DND-41 (cell line): Measurements from ENCODE around the gene PSRC1.

Experiments
- ATAC-seq: fragments of 200-7000 bp; cut with Tn5 transposase; 3 replicates; pipeline ENCODE4 v1.9.1; 2021; ENCODE audit warnings: low read depth; ENCODE audit not compliant: insufficient read depth
- DNase-seq: peaks from one replicate; pipeline ENCODE4 v3.0.0-alpha.2; 2020
- H2AFZ ChIP-seq: 2 replicates; pipeline ENCODE4 v1.6.0; 2012; ENCODE audit warnings: low read depth, low read length
- H3K27ac ChIP-seq: 2 replicates; pipeline ENCODE4 v1.5.1; 2012; ENCODE audit warnings: low read length, inconsistent platforms
- H3K27me3 ChIP-seq: fragments of 200-600 bp; sonication (generic); 2 replicates; pipeline ENCODE4 v1.6.0; 2012; ENCODE audit warnings: low read length, mild to moderate bottlenecking, inconsistent platforms; ENCODE audit not compliant: insufficient read depth, poor library complexity
- H3K36me3 ChIP-seq: 2 replicates; pipeline ENCODE4 v1.5.1; 2012; ENCODE audit warnings: low read length, inconsistent platforms; ENCODE audit not compliant: insufficient read depth
- H3K4me1 ChIP-seq: 2 replicates; pipeline ENCODE4 v1.5.1; 2012; ENCODE audit warnings: mild to moderate bottlenecking, low read length; ENCODE audit not compliant: insufficient read depth
- H3K4me2 ChIP-seq: 2 replicates; pipeline ENCODE4 v1.6.0; 2012; ENCODE audit warnings: mild to moderate bottlenecking, moderate library complexity, low read length, inconsistent platforms; ENCODE audit not compliant: insufficient read depth
- H3K4me3 ChIP-seq, 2 experiments: fragments of 200-600 bp in 1 of 2; shearing (Covaris generic) in 1 of 2; 2 replicates each; pipeline ENCODE4 v1.5.1; 2012 to 2016; ENCODE audit warnings: inconsistent platforms in 2 of 2, low read length in 2 of 2, mild to moderate bottlenecking in 2 of 2, low read depth in 1 of 2, moderate library complexity in 1 of 2
- H3K79me2 ChIP-seq: 2 replicates; pipeline ENCODE4 v1.6.0; 2012; ENCODE audit warnings: low read length, inconsistent platforms; ENCODE audit not compliant: insufficient read depth
- H3K9ac ChIP-seq: 2 replicates; pipeline ENCODE4 v1.6.0; 2012; ENCODE audit warnings: low read depth, mild to moderate bottlenecking, inconsistent platforms, low read length, moderate library complexity
- H3K9me3 ChIP-seq: 2 replicates; pipeline ENCODE4 v1.5.1; 2012; ENCODE audit warnings: low read length, moderate library complexity, mild to moderate bottlenecking, inconsistent platforms; ENCODE audit not compliant: insufficient read depth, severe bottlenecking
- H4K20me1 ChIP-seq: 2 replicates; pipeline ENCODE4 v1.6.0; 2012; ENCODE audit warnings: low read length; ENCODE audit not compliant: insufficient read depth
- EZH2 ChIP-seq: IDR thresholded peaks from 3 replicates; pipeline ENCODE4 v1.6.1; 2012; ENCODE audit warnings: borderline replicate concordance, low read depth, mild to moderate bottlenecking, moderate library complexity, low read length, inconsistent platforms; ENCODE audit not compliant: severe bottlenecking
- TF ChIP-seq, protein P1 (sequence below): IDR thresholded peaks from 2 replicates; pipeline ENCODE4 v1.5.1; 2012; ENCODE audit warnings: borderline replicate concordance, low read length, moderate library complexity, mild to moderate bottlenecking; ENCODE audit not compliant: poor library complexity, severe bottlenecking; ENCODE audit errors: extremely low read depth

Gene PSRC1

DNA sequence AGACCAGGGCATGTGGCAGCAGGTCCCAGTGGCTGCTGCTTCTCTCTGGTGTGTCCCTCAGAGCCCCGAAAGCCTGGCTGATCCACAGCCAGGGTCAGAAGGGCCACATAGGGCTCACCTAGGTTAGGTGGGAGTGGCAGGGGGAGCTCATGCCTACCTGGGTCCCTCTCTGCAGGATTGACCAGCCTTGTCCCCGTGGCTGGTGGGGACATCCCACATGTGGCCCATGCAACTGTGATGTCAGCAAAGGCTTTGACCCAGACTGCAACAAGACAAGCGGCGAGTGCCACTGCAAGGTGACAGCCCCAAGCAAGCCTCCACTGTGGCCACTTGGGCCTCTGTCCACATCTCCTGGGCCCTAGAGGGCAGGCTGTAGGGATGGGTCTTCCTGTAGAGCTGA lies 17.9 kb downstream of the PSRC1 start:
- no peak overlapping the region for H2AFZ ChIP-seq
- no peaks in the 10 kb centered on the region; the same call in 1 of the 2 replicates for H3K36me3 ChIP-seq
- no peak for TF ChIP-seq EZH2
- TF ChIP-seq, protein P1, sequence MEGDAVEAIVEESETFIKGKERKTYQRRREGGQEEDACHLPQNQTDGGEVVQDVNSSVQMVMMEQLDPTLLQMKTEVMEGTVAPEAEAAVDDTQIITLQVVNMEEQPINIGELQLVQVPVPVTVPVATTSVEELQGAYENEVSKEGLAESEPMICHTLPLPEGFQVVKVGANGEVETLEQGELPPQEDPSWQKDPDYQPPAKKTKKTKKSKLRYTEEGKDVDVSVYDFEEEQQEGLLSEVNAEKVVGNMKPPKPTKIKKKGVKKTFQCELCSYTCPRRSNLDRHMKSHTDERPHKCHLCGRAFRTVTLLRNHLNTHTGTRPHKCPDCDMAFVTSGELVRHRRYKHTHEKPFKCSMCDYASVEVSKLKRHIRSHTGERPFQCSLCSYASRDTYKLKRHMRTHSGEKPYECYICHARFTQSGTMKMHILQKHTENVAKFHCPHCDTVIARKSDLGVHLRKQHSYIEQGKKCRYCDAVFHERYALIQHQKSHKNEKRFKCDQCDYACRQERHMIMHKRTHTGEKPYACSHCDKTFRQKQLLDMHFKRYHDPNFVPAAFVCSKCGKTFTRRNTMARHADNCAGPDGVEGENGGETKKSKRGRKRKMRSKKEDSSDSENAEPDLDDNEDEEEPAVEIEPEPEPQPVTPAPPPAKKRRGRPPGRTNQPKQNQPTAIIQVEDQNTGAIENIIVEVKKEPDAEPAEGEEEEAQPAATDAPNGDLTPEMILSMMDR = no peak
- no peaks in the 10 kb centered on the region for H3K79me2 ChIP-seq
- H3K27ac ChIP-seq = no peak overlapping the region
- H3K4me3 ChIP-seq = no peak overlapping the region
- no peaks in the 10 kb centered on the region for H3K9me3 ChIP-seq
- H3K27me3 ChIP-seq = no peaks in the 10 kb centered on the region
- DNase-seq (no peak), ATAC-seq (no peak)
- no peaks in the 10 kb centered on the region for H4K20me1 ChIP-seq
- no peak overlapping the region for H3K4me2 ChIP-seq
- H3K4me1 ChIP-seq = no peaks in the 10 kb centered on the region
- H3K9ac ChIP-seq = no peak overlapping the region

- ATAC-seq (no peak), DNase-seq (no peak)
- no peaks in the 10 kb centered on the region for H3K79me2 ChIP-seq
- H3K4me1 ChIP-seq = no peaks in the 10 kb centered on the region
- no peak overlapping the region for H3K9ac ChIP-seq
- no peak overlapping the region for H2AFZ ChIP-seq
- H3K27me3 ChIP-seq = no peaks in the 10 kb centered on the region
- TF ChIP-seq EZH2 = no peak
- TF ChIP-seq, protein P1 = no peak
- no peaks in the 10 kb centered on the region; the same call in 1 of the 2 replicates for H3K36me3 ChIP-seq
- no peaks in the 10 kb centered on the region for H4K20me1 ChIP-seq
- H3K27ac ChIP-seq = no peak overlapping the region
- H3K9me3 ChIP-seq = no peaks in the 10 kb centered on the region
- no peak overlapping the region for H3K4me3 ChIP-seq
- no peak overlapping the region for H3K4me2 ChIP-seq
Observed at GRCh38 chr1:109264379-109264755, 18.6 kb downstream of the PSRC1 start.

DNA sequence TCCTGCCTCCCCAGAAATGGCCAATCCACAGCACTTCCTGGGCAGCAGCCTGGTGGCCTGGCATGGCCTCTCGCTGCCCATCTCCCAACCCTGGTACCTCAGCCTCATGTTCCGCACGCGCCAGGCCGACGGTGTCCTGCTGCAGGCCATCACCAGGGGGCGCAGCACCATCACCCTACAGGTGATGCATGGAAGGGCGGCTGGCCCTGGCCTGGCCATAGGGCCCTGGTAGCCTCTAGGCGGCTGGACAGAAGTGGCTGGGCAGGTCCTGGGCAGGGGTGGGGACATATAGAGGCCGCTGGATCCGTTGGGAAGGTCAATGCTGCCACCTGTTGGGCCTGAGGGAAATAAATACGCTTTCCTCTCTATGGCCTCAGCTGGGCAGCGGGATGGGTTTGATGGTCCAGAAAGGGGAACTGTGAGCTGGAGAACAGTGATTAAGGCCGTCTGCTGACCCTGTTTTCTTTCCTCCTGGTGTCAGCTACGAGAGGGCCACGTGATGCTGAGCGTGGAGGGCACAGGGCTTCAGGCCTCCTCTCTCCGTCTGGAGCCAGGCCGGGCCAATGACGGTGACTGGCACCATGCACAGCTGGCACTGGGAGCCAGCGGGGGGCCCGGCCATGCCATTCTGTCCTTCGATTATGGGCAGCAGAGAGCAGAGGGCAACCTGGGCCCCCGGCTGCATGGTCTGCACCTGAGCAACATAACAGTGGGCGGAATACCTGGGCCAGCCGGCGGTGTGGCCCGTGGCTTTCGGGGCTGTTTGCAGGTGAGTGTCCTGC lies 19.2 kb downstream of the PSRC1 start:
- H3K9me3 ChIP-seq = no peaks in the 10 kb centered on the region
- H3K4me3 ChIP-seq = no peak overlapping the region
- H4K20me1 ChIP-seq = no peaks in the 10 kb centered on the region
- H3K27me3 ChIP-seq = no peaks in the 10 kb centered on the region
- no peak overlapping the region for H3K4me2 ChIP-seq
- no peak overlapping the region for H2AFZ ChIP-seq
- TF ChIP-seq EZH2 = no peak
- TF ChIP-seq, protein P1 = peak; percentile 89
- no peak overlapping the region for H3K9ac ChIP-seq
- DNase-seq (peak; percentile 69), ATAC-seq (peak; percentile 88)
- H3K4me1 ChIP-seq = no peaks in the 10 kb centered on the region
- H3K36me3 ChIP-seq = no peaks in the 10 kb centered on the region; the same call in 1 of the 2 replicates
- H3K79me2 ChIP-seq = no peaks in the 10 kb centered on the region
- H3K27ac ChIP-seq = no peak overlapping the region

DNA sequence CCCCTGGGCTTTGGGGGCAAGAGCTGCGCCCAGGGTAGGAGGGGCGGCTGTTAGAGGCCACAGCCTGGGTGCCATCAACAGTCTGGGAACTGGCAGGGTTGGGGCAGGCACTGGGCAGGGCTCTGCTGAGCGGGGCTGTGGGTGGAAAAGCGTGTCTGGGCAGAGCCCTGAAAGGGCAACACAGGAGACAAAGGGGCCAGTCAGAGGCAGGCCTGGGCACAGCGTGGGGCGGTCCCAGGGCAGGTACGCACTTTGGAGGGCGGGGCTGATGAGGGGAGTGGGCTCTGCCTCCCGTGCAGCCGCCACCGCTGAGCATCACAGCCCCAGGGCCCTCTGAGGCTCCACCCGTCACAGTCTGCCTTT lies 19.7 kb downstream of the PSRC1 start:
- Histone ChIP-seq H3K4me1 (no peaks in the 10 kb centered on the region), H2AFZ (no peak overlapping the region), H3K36me3 (no peaks in the 10 kb centered on the region), H4K20me1 (no peaks in the 10 kb centered on the region), H3K27me3 (no peaks in the 10 kb centered on the region), H3K9me3 (no peaks in the 10 kb centered on the region), H3K4me2 (no peak overlapping the region), H3K9ac (no peak overlapping the region), H3K4me3 (no peak overlapping the region), H3K27ac (no peak overlapping the region), H3K79me2 (no peaks in the 10 kb centered on the region)
- DNase-seq (no peak), ATAC-seq (peak; percentile 19; the same call in 2 of the 3 replicates)
- TF ChIP-seq, protein P1 = no peak
- TF ChIP-seq EZH2 = no peak
